GM12878 (cell line): Measurements from ENCODE around the gene SPATA24.

ENCODE experiments used
- ASH2L ChIP-seq: fragments of 300-600, 200-600 bp; sonication (generic); IDR thresholded peaks from 2 replicates; pipeline ENCODE4 v1.6.1; 2017; ENCODE audit warnings: low read depth, mild to moderate bottlenecking, borderline replicate concordance
- CTCF ChIP-seq, 3 experiments: IDR thresholded peaks in 2 of 3; conservative IDR thresholded peaks in 1 of 3; 2 replicates each; pipeline ENCODE4 v1.5.1; 2011; ENCODE audit warnings: low read depth in 3 of 3, low read length in 3 of 3, mild to moderate bottlenecking in 3 of 3, control low read depth in 2 of 3, moderate library complexity in 2 of 3, inconsistent platforms in 1 of 3, mixed read lengths in 1 of 3; ENCODE audit not compliant: control insufficient read depth in 2 of 3, insufficient read depth in 1 of 3; ENCODE audit errors: extremely low read depth in 1 of 3
- EZH2 ChIP-seq: IDR thresholded peaks from 2 replicates; pipeline ENCODE4 v1.6.1; 2012; ENCODE audit warnings: low read depth, mild to moderate bottlenecking, control low read depth, inconsistent platforms, low read length, borderline replicate concordance; ENCODE audit not compliant: control insufficient read depth
- PBX3 ChIP-seq: IDR thresholded peaks from 2 replicates; pipeline ENCODE4 v1.6.1; 2011; ENCODE audit warnings: mild to moderate bottlenecking, low read depth, low read length, moderate library complexity; ENCODE audit not compliant: insufficient replicate concordance
- POLR2A ChIP-seq: IDR thresholded peaks from 2 replicates; pipeline ENCODE4 v1.6.1; 2011; ENCODE audit warnings: low read depth, mild to moderate bottlenecking, low read length
- POLR2AphosphoS5 ChIP-seq: IDR thresholded peaks from 2 replicates; pipeline ENCODE4 v1.6.1; 2011; ENCODE audit warnings: mild to moderate bottlenecking, low read length, inconsistent platforms
- REST ChIP-seq: IDR thresholded peaks from 2 replicates; pipeline ENCODE4 v1.6.1; 2012; ENCODE audit warnings: mild to moderate bottlenecking, low read depth, low read length

- TF ChIP-seq REST (no peak), ASH2L (no peak), EZH2 (no peak), CTCF (IDR thresholded peaks at IDR 0.05 in 2 of 3, conservative IDR thresholded peaks at IDR 0.05 in 1 of 3; ENCODE audit: control insufficient read depth in 2 of 3, extremely low read depth in 1 of 3, insufficient read depth in 1 of 3, low read depth in 3 of 3, low read length in 3 of 3) (no peak), PBX3 (no peak), POLR2A (no peak), POLR2AphosphoS5 (no peak)
These were observed 9.3 kb upstream of the SPATA24 start for GRCh38 chr5:139413153-139413552.
